ENCODE results near the gene PARD3B. TPM values are rescaled to one million over a fixed set of nuclear protein-coding genes. Genes with fewer than 3 reads are reported as not detected.

Gene PARD3B
- polyA plus RNA-seq, 3 donors: not detected

DNA sequence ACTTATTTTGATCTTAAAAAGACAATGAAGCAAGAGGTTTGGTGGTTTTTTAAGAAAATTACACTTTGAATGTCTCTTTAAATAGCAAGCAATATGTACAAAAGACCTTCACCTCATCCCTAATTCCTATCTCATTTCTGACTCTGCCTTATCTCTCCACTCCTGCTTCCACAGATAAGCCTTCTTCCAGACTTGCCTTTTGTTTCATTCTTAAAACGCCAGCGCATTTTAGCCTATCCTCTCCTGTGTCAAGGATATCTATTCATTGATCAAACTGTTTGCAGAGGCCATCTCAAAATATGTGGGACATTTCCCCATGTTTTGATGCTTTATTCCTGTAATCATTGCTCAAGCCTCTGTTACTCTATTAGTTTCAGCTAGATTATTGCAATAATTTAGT lies 562.5 kb downstream of the PARD3B start:
- Histone ChIP-seq H3K79me2 (ENCODE audit: insufficient read depth, low read length) (no peaks in the 10 kb centered on the region), H3K27me3 (ENCODE audit: control insufficient read depth in 2 of 2, insufficient read depth in 2 of 2, low read length in 2 of 2) (no peaks in the 10 kb centered on the region), H2AFZ (ENCODE audit: insufficient read depth, low read depth, low read length, poor library complexity, severe bottlenecking) (no peak overlapping the region), H3K9me3 (replicated peaks in 1 of 2; ENCODE audit: control insufficient read depth in 1 of 2, insufficient read depth in 1 of 2, low read length in 2 of 2) (no peaks in the 10 kb centered on the region), H3K4me1 (ENCODE audit: control insufficient read depth in 1 of 2, insufficient read depth in 2 of 2, low read length in 2 of 2) (no peaks in the 10 kb centered on the region), H4K20me1 (ENCODE audit: insufficient read depth, low read length) (no peaks in the 10 kb centered on the region), H3K9ac (ENCODE audit: insufficient read depth, low read length, poor library complexity, severe bottlenecking) (no peak overlapping the region), H3K36me3 (replicated peaks in 1 of 2; ENCODE audit: control insufficient read depth in 1 of 2, insufficient read depth in 2 of 2, low read length in 2 of 2) (no peaks in the 10 kb centered on the region), H3K4me3 (replicated peaks in 1 of 3; ENCODE audit: low read depth in 2 of 3, low read length in 3 of 3) (no peak overlapping the region), H3K27ac (ENCODE audit: low read depth in 1 of 2, low read length in 2 of 2) (no peak overlapping the region), H3K4me2 (replicated peaks; ENCODE audit: extremely low read depth, low read length, poor library complexity, severe bottlenecking) (no peak overlapping the region)
- Mint-ChIP-seq H3K4me3 (no peak overlapping the region), H3K27me3 (ENCODE audit: low read depth in 3 of 3) (no peaks in the 10 kb centered on the region), H3K4me1 (no peaks in the 10 kb centered on the region), H3K27ac (no peak overlapping the region), H3K9me3 (peaks cover 0 to 2% (median 0%) of the 10 kb centered on the region in 7 donors), H3K36me3 (no peaks in the 10 kb centered on the region)
- DNase-seq: no peak
- TF ChIP-seq, protein P1, sequence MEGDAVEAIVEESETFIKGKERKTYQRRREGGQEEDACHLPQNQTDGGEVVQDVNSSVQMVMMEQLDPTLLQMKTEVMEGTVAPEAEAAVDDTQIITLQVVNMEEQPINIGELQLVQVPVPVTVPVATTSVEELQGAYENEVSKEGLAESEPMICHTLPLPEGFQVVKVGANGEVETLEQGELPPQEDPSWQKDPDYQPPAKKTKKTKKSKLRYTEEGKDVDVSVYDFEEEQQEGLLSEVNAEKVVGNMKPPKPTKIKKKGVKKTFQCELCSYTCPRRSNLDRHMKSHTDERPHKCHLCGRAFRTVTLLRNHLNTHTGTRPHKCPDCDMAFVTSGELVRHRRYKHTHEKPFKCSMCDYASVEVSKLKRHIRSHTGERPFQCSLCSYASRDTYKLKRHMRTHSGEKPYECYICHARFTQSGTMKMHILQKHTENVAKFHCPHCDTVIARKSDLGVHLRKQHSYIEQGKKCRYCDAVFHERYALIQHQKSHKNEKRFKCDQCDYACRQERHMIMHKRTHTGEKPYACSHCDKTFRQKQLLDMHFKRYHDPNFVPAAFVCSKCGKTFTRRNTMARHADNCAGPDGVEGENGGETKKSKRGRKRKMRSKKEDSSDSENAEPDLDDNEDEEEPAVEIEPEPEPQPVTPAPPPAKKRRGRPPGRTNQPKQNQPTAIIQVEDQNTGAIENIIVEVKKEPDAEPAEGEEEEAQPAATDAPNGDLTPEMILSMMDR (IDR thresholded peaks at IDR 0.05): no peak
- intact Hi-C loops (cut with micrococcal nuclease): no loop called here
- WGBS (ENCODE audit: insufficient coverage): 89% methylated on average over 2 of the region's 2 CpGs

DNA sequence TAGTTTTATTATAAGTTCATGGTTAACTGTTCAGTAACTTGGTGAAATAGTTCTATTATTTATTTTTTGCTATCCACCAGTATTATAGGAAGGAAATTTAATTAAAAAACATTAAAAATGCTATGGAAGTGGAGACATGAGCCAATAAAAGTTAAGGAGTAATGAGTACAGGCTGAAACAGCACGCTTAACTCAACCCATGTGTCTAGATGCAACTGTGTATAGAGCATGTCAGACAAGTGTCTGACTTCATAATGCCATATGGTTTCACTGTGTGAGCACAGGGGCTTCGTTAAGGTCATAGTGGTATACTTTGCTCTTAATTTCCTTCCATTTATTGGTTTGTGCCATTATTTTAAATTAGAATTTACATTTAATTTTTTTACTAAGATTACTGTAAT lies 570.2 kb downstream of the PARD3B start:
- H2AFZ ChIP-seq (ENCODE audit: insufficient read depth, low read depth, low read length, poor library complexity, severe bottlenecking): no peak overlapping the region
- no peak overlapping the region for H3K4me3 Mint-ChIP-seq
- peaks cover 0 to 4% of the 10 kb centered on the region in 2 donors for H3K9me3 ChIP-seq (replicated peaks in 1 of 2; ENCODE audit: control insufficient read depth in 1 of 2, insufficient read depth in 1 of 2, low read length in 2 of 2)
- H3K27me3 ChIP-seq (ENCODE audit: control insufficient read depth in 2 of 2, insufficient read depth in 2 of 2, low read length in 2 of 2): no peaks in the 10 kb centered on the region
- no peak overlapping the region for H3K27ac ChIP-seq (ENCODE audit: low read depth in 1 of 2, low read length in 2 of 2)
- DNase-seq: no peak
- peaks cover 0 to 10% (median 1%) of the 10 kb centered on the region in 7 donors for H3K9me3 Mint-ChIP-seq
- H3K4me2 ChIP-seq (replicated peaks; ENCODE audit: extremely low read depth, low read length, poor library complexity, severe bottlenecking): no peak overlapping the region
- 80% methylated on average over 1 of the region's 2 CpGs for WGBS (ENCODE audit: insufficient coverage)
- H3K36me3 Mint-ChIP-seq: no peaks in the 10 kb centered on the region
- no peaks in the 10 kb centered on the region for H3K79me2 ChIP-seq (ENCODE audit: insufficient read depth, low read length)
- H4K20me1 ChIP-seq (ENCODE audit: insufficient read depth, low read length): no peaks in the 10 kb centered on the region
- TF ChIP-seq, protein P1 (IDR thresholded peaks at IDR 0.05): no peak
- H3K9ac ChIP-seq (ENCODE audit: insufficient read depth, low read length, poor library complexity, severe bottlenecking): no peak overlapping the region
- H3K4me1 ChIP-seq (ENCODE audit: control insufficient read depth in 1 of 2, insufficient read depth in 2 of 2, low read length in 2 of 2): no peaks in the 10 kb centered on the region
- no peaks in the 10 kb centered on the region for H3K36me3 ChIP-seq (replicated peaks in 1 of 2; ENCODE audit: control insufficient read depth in 1 of 2, insufficient read depth in 2 of 2, low read length in 2 of 2)
- intact Hi-C loops (cut with micrococcal nuclease): no loop called here
- H3K4me3 ChIP-seq (replicated peaks in 1 of 3; ENCODE audit: low read depth in 2 of 3, low read length in 3 of 3): no peak overlapping the region
- peaks cover 0 to 1% (median 0%) of the 10 kb centered on the region in 3 donors for H3K27me3 Mint-ChIP-seq (ENCODE audit: low read depth in 3 of 3)
- no peak overlapping the region for H3K27ac Mint-ChIP-seq
- H3K4me1 Mint-ChIP-seq: no peaks in the 10 kb centered on the region

Data from CD14-positive monocyte (primary cell).